DOHH2 (cell line): ENCODE results near the gene TOPAZ1.

Source experiments
- H3F3A ChIP-seq: fragments of 200-600 bp; sonication (generic), shearing (Covaris generic); 2 replicates; pipeline ENCODE4 v1.6.0; 2016; ENCODE audit warnings: antibody characterized with exemption, mild to moderate bottlenecking; ENCODE audit not compliant: control insufficient read depth, insufficient read depth
- H3K27ac ChIP-seq: fragments of 200-600 bp; sonication (generic); 2 replicates; pipeline ENCODE4 v1.5.1; 2014; ENCODE audit warnings: low read depth, mild to moderate bottlenecking, low read length, moderate library complexity
- H3K27me3 ChIP-seq: fragments of 200-600 bp; sonication (generic); 2 replicates; pipeline ENCODE4 v1.6.1; 2014; ENCODE audit warnings: mild to moderate bottlenecking, low read length, mixed read lengths; ENCODE audit not compliant: control insufficient read depth
- H3K36me3 ChIP-seq: fragments of 200-600 bp; sonication (generic); 2 replicates; pipeline ENCODE4 v1.6.1; 2014; ENCODE audit warnings: mild to moderate bottlenecking, low read length, moderate library complexity, mixed read lengths; ENCODE audit not compliant: control insufficient read depth
- H3K4me1 ChIP-seq: fragments of 200-600 bp; sonication (generic); 2 replicates; pipeline ENCODE4 v1.6.1; 2014; ENCODE audit warnings: mild to moderate bottlenecking, low read length, mixed read lengths; ENCODE audit not compliant: control insufficient read depth
- H3K4me2 ChIP-seq: fragments of 200-600 bp; sonication (generic); 2 replicates; pipeline ENCODE4 v1.6.0; 2014; ENCODE audit warnings: mild to moderate bottlenecking, low read length, moderate library complexity
- H3K4me3 ChIP-seq: fragments of 200-600 bp; sonication (generic); 2 replicates; pipeline ENCODE4 v1.5.1; 2014; ENCODE audit warnings: mild to moderate bottlenecking, low read length, mixed read lengths
- H3K79me2 ChIP-seq: fragments of 200-600 bp; sonication (generic); 2 replicates; pipeline ENCODE4 v1.6.1; 2014; ENCODE audit warnings: mild to moderate bottlenecking, low read length, mixed read lengths; ENCODE audit not compliant: control insufficient read depth
- H3K9me2 ChIP-seq: fragments of 200-600 bp; sonication (generic); replicated peaks from 2 replicates; pipeline ENCODE4 v1.6.1; 2014; ENCODE audit warnings: mild to moderate bottlenecking, low read length, mixed read lengths; ENCODE audit not compliant: control insufficient read depth
- H3K9me3 ChIP-seq: fragments of 200-600 bp; sonication (generic); 2 replicates; pipeline ENCODE4 v1.6.1; 2014; ENCODE audit warnings: antibody characterized with exemption, low read length, mixed read lengths; ENCODE audit not compliant: control insufficient read depth, insufficient read depth
- H4K20me1 ChIP-seq: fragments of 200-600 bp; sonication (generic); 2 replicates; pipeline ENCODE4 v1.6.0; 2014; ENCODE audit warnings: low read depth, mild to moderate bottlenecking, antibody characterized with exemption, low read length, moderate library complexity; ENCODE audit not compliant: control insufficient read depth, insufficient read depth
- CTCF ChIP-seq: fragments of 200-600 bp; sonication (generic); IDR thresholded peaks from one replicate; pipeline ENCODE4 v1.5.1; 2014; ENCODE audit warnings: antibody characterized with exemption, mild to moderate bottlenecking, low read depth, low read length; ENCODE audit not compliant: poor library complexity, severe bottlenecking
- EZH2phosphoT487 ChIP-seq: fragments of 200-600 bp; sonication (generic); IDR thresholded peaks from 2 replicates; pipeline ENCODE4 v1.6.1; 2017; ENCODE audit warnings: borderline replicate concordance, mild to moderate bottlenecking, antibody characterized with exemption, low read length, moderate library complexity, mixed read lengths

Gene TOPAZ1

GRCh38 chr3:44206862-44207652 is 34.6 kb upstream of the TOPAZ1 start:
- no peaks in the 10 kb centered on the region for H3F3A ChIP-seq
- no peaks in the 10 kb centered on the region for H3K36me3 ChIP-seq
- no peaks in the 10 kb centered on the region for H4K20me1 ChIP-seq
- no peaks in the 10 kb centered on the region for H3K79me2 ChIP-seq
- H3K27ac ChIP-seq = no peak overlapping the region
- H3K9me3 ChIP-seq = no peaks in the 10 kb centered on the region
- peaks cover 5% of the 10 kb centered on the region; the same call in 1 of the 2 replicates for H3K4me1 ChIP-seq
- H3K4me2 ChIP-seq = no peak overlapping the region
- no peaks in the 10 kb centered on the region for H3K9me2 ChIP-seq
- no peak overlapping the region for H3K4me3 ChIP-seq
- H3K27me3 ChIP-seq = peaks cover 5% of the 10 kb centered on the region; the same call in 1 of the 2 replicates
- TF ChIP-seq CTCF = no peak
- TF ChIP-seq EZH2phosphoT487 = no peak

GRCh38 chr3:44208086-44208485 is 33.6 kb upstream of the TOPAZ1 start:
- peaks cover 5% of the 10 kb centered on the region; the same call in 1 of the 2 replicates for H3K27me3 ChIP-seq
- peaks cover 5% of the 10 kb centered on the region; the same call in 1 of the 2 replicates for H3K4me1 ChIP-seq
- no peaks in the 10 kb centered on the region for H3K79me2 ChIP-seq
- no peaks in the 10 kb centered on the region for H3K9me2 ChIP-seq
- no peaks in the 10 kb centered on the region for H3K9me3 ChIP-seq
- TF ChIP-seq CTCF (no peak), EZH2phosphoT487 (no peak)
- no peaks in the 10 kb centered on the region for H3F3A ChIP-seq
- H3K4me2 ChIP-seq = no peak overlapping the region
- no peaks in the 10 kb centered on the region for H3K36me3 ChIP-seq
- no peaks in the 10 kb centered on the region for H4K20me1 ChIP-seq
- H3K4me3 ChIP-seq = no peak overlapping the region
- no peak overlapping the region for H3K27ac ChIP-seq

- Histone ChIP-seq H3K9me2 (no peaks in the 10 kb centered on the region), H3K9me3 (no peaks in the 10 kb centered on the region), H3K4me1 (peaks cover 5% of the 10 kb centered on the region; the same call in 1 of the 2 replicates), H4K20me1 (no peaks in the 10 kb centered on the region), H3K27me3 (peaks cover 5% of the 10 kb centered on the region; the same call in 1 of the 2 replicates), H3K79me2 (no peaks in the 10 kb centered on the region), H3K27ac (no peak overlapping the region), H3K4me3 (no peak overlapping the region), H3F3A (no peaks in the 10 kb centered on the region), H3K36me3 (no peaks in the 10 kb centered on the region), H3K4me2 (no peak overlapping the region)
- no peak for TF ChIP-seq CTCF
- TF ChIP-seq EZH2phosphoT487 = no peak
Measured at GRCh38 chr3:44208568-44208967, 33.1 kb upstream of the TOPAZ1 start.
